ENCODE measurements around the gene XKR8.

XKR8 gene

DNA sequence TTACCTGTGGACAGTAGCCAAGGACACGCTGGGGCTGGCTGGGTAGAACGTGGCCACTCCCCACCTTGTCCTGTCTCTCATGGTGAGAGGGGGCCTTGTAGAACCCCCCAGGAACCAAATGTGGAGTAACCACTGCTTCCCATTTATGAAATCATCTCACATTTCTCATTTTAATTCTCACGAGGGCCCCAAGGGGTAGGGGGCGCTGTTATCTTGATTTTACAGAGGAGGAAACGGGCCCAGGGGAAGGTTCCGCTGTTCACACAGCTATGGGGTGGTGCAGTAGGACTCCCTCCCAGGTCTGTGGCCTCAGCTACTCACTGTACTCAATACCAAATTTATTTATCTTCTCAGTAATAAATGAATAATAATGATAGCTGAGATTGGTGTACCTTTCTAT, 19.5 kb upstream of the XKR8 start:
- CTCF ChIA-PET: interaction anchor here (0.7 to 5.2 kb wide), 16 partner anchors 8 to 272 kb away, joined by 3 to 45 read pairs (median 4); no protein-coding TSS in a partner anchor

DNA sequence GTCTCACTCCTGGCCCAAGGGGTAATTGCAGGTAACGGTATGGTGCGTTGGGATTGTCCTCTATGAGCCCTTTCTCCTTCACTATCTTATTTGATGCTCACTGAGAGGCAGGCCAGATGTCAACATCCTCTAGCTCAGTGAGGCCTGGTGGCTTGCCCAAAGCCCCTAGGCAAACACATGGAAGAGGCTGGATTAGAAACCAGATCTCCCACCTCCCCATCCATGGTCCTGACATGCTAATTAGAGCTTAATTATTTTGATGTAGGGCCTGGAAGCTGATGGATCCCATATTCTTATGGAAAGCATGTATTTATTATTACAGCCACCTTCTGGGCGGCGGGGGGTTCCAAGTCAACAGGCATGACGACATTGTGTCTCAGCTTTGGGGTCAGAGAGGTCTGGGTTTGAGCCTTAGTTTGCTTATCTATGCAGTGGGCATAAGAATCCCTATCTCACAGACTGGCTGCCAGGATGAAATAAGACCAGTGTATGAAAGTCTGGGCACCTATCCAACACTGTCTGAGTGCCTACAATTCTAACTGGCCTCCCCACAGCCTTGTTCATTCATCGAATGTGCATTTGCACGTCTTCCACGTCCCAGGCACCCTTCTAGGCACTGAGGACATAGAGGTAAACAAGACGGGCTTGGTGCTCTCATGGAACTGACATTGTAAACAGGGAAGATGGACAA, 18.8 kb upstream of the XKR8 start:
- no peak overlapping the region for H3K4me3 ChIP-seq (ENCODE audit: low read depth, low read length)
- CTCF ChIA-PET: interaction anchor here (0.7 to 5.2 kb wide), 13 partner anchors 8 to 271 kb away, joined by 3 to 45 read pairs (median 4); no protein-coding TSS in a partner anchor
- TF ChIP-seq, protein P1, sequence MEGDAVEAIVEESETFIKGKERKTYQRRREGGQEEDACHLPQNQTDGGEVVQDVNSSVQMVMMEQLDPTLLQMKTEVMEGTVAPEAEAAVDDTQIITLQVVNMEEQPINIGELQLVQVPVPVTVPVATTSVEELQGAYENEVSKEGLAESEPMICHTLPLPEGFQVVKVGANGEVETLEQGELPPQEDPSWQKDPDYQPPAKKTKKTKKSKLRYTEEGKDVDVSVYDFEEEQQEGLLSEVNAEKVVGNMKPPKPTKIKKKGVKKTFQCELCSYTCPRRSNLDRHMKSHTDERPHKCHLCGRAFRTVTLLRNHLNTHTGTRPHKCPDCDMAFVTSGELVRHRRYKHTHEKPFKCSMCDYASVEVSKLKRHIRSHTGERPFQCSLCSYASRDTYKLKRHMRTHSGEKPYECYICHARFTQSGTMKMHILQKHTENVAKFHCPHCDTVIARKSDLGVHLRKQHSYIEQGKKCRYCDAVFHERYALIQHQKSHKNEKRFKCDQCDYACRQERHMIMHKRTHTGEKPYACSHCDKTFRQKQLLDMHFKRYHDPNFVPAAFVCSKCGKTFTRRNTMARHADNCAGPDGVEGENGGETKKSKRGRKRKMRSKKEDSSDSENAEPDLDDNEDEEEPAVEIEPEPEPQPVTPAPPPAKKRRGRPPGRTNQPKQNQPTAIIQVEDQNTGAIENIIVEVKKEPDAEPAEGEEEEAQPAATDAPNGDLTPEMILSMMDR (IDR thresholded peaks at IDR 0.05; ENCODE audit: insufficient read depth, low read length, missing control alignments): no peak
- POLR2A ChIA-PET: no interaction called here
- DNase-seq (ENCODE audit: low read depth, low spot score): no peak

More for the DNA sequence above, 19.5 kb upstream of the XKR8 start:
- H3K4me3 ChIP-seq (ENCODE audit: low read depth, low read length): no peak overlapping the region
- POLR2A ChIA-PET: no interaction called here
- TF ChIP-seq, protein P1 (IDR thresholded peaks at IDR 0.05; ENCODE audit: insufficient read depth, low read length, missing control alignments): no peak
- no peak for DNase-seq (ENCODE audit: low read depth, low spot score)

DNA sequence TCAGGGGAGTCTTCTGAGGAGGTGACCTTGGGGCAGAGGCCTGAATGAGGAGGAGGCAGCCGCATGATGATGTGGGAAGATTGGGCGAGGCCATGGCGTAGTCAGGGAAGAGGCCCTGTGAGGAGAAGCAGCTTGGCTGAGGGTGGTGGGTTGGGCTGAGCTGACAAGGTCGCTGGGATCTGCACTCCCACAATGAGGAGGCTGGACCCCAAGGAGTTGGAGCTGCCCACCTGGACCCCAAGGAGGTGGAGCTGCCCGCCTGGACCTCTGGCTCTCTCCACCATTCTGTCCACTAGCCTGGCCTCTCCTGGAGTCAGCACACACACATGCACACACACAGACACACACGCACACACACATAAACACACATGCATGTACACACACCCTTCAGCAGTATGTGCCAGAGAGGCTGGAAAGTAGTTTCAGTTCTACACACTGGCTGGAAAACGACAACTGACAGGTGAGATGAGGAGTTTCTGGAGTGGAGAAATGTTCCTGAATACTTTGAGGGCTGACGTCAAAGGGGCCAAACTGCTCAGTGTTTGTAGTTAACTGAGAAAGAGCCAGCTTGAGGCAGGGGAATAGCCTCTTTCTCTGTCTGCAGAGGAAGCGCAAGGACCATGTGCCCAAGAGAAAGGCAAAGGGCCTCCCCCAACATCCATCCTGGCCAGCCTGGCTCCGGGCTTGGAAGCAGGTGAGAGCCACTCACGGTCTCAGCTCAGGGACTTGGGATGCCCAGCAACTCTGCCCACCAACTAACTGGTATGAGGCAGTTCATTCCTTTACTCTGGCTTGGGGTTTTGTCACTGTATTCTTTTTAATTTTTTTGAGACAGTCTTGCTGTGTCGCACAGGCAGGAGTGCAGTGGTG, 17.9 kb upstream of the XKR8 start:
- ChIA-PET POLR2A (no interaction called here), CTCF (interaction anchor here (2.1 to 5.2 kb wide), 3 partner anchors 30 to 39 kb away, joined by 7 to 45 read pairs (median 7); no protein-coding TSS in a partner anchor)
- H3K4me3 ChIP-seq (ENCODE audit: low read depth, low read length): no peak overlapping the region
- DNase-seq (ENCODE audit: low read depth, low spot score): no peak
- TF ChIP-seq, protein P1 (IDR thresholded peaks at IDR 0.05; ENCODE audit: insufficient read depth, low read length, missing control alignments): no peak

DNA sequence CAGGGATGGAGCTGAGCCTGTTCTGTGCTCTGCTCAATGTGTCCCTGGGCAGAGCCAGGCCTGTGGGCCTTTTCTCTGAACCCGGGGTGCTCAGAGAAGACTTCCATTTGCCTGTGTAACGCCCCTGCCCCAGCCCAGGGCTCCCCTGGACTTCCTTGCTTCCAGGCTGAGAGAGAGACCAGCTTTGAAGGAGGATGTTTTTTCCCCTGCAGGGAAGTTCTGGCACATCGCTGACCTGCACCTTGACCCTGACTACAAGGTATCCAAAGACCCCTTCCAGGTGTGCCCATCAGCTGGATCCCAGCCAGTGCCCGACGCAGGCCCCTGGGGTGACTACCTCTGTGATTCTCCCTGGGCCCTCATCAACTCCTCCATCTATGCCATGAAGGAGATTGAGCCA, 14.8 kb upstream of the XKR8 start:
- DNase-seq (ENCODE audit: low read depth, low spot score): no peak
- TF ChIP-seq, protein P1 (IDR thresholded peaks at IDR 0.05; ENCODE audit: insufficient read depth, low read length, missing control alignments): no peak
- ChIA-PET CTCF (interaction anchor here (1.3 to 1.5 kb wide), 3 partner anchors 8 to 35 kb away, joined by 3 to 4 read pairs (median 3); no protein-coding TSS in a partner anchor), POLR2A (no interaction called here)
- no peak overlapping the region for H3K4me3 ChIP-seq (ENCODE audit: low read depth, low read length)

DNA sequence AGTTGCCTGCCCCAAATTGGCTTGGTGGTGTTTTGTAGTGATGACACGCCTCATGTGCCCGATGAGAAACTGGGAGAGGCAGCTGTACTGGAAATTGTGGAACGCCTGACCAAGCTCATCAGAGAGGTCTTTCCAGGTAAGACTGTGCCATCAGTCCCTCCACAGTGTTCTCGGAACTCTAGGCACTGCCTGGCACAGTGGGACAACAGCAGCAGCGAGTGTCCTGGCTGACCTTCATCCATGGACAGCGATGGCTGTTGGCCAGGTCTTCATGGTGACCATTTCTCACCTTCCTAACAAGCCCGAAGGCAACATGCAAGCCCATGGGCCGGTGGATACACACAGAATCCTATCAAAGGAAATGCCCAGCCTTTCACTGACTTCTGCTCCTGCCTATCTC, 10.7 kb upstream of the XKR8 start:
- POLR2A ChIA-PET: no interaction called here
- TF ChIP-seq, protein P1 (IDR thresholded peaks at IDR 0.05; ENCODE audit: insufficient read depth, low read length, missing control alignments): no peak
- CTCF ChIA-PET: interaction anchor here (0.7 to 0.9 kb wide), 2 partner anchors 9 to 10 kb away, joined by 3 to 6 read pairs; no protein-coding TSS in a partner anchor

DNA sequence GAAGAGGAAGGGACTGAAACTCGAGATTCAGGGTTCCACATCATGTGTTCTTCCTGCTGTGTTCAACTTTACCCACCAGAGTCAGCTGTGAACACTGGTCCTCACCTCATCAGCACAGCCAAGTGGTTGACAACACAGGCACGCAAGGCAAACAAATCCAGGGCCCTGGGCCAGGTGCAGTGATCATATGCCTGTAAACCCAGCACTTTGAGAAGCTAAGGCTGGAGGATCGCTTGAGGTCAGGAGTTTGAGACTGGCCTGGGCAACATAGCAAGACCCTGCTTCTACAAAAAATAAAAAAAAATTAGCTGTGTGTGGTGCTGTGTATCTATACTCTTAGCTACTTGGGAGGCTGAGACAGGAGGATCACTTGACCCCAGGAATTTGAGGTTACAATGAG, 8.4 kb upstream of the XKR8 start:
- TF ChIP-seq, protein P1 (IDR thresholded peaks at IDR 0.05; ENCODE audit: insufficient read depth, low read length, missing control alignments): no peak
- CTCF ChIA-PET: interaction anchor here (0.7 to 2.7 kb wide), 2 partner anchors 12 to 14 kb away, joined by 3 to 11 read pairs; no protein-coding TSS in a partner anchor
- POLR2A ChIA-PET: interaction anchor here (0.7 kb wide), 1 partner anchor 78 kb away, joined by 3 read pairs; no protein-coding TSS in a partner anchor
- DNase-seq (ENCODE audit: low read depth, low spot score): no peak
- H3K4me3 ChIP-seq (ENCODE audit: low read depth, low read length): no peak overlapping the region

More for the DNA sequence above, 10.7 kb upstream of the XKR8 start:
- DNase-seq (ENCODE audit: low read depth, low spot score): no peak
- H3K4me3 ChIP-seq (ENCODE audit: low read depth, low read length): no peak overlapping the region
